ENCODE measurements around the gene KIAA1217.

Gene KIAA1217

GRCh38 chr10:24303522-24304310, 94.8 kb downstream of the KIAA1217 start:
- no peak overlapping the region for H3K4me3 ChIP-seq (ENCODE audit: low read length)
- no peak overlapping the region for H3K9ac ChIP-seq (ENCODE audit: low read length)
- DNase-seq (ENCODE audit: low read depth): no peak
- no peaks in the 10 kb centered on the region for H3K27me3 ChIP-seq (replicated peaks; ENCODE audit: control insufficient read depth, insufficient read depth, low read length)
- peaks cover 25% of the 10 kb centered on the region for H3K4me1 ChIP-seq (ENCODE audit: control insufficient read depth, insufficient read depth, low read length)
- H3K9me3 ChIP-seq (ENCODE audit: control insufficient read depth, low read length): no peaks in the 10 kb centered on the region
- H3K36me3 ChIP-seq (ENCODE audit: control insufficient read depth, insufficient read depth, low read length, severe bottlenecking): no peaks in the 10 kb centered on the region

- Histone ChIP-seq H3K4me3 (ENCODE audit: low read length) (peak overlapping the region; percentile 64), H3K27me3 (replicated peaks; ENCODE audit: control insufficient read depth, insufficient read depth, low read length) (no peaks in the 10 kb centered on the region), H3K9me3 (ENCODE audit: control insufficient read depth, low read length) (no peaks in the 10 kb centered on the region), H3K36me3 (ENCODE audit: control insufficient read depth, insufficient read depth, low read length, severe bottlenecking) (no peaks in the 10 kb centered on the region), H3K9ac (ENCODE audit: low read length) (no peak overlapping the region), H3K4me1 (ENCODE audit: control insufficient read depth, insufficient read depth, low read length) (peaks cover 25% of the 10 kb centered on the region)
- DNase-seq (ENCODE audit: low read depth): no peak
These were observed 96.9 kb downstream of the KIAA1217 start for GRCh38 chr10:24305551-24306506.

- Histone ChIP-seq H3K27me3 (replicated peaks; ENCODE audit: control insufficient read depth, insufficient read depth, low read length) (no peaks in the 10 kb centered on the region), H3K4me1 (ENCODE audit: control insufficient read depth, insufficient read depth, low read length) (peaks cover 25% of the 10 kb centered on the region), H3K9me3 (ENCODE audit: control insufficient read depth, low read length) (no peaks in the 10 kb centered on the region), H3K9ac (ENCODE audit: low read length) (peak overlapping the region; percentile 33), H3K4me3 (ENCODE audit: low read length) (peak overlapping the region; percentile 64), H3K36me3 (ENCODE audit: control insufficient read depth, insufficient read depth, low read length, severe bottlenecking) (no peaks in the 10 kb centered on the region)
- DNase-seq (ENCODE audit: low read depth): no peak
These were observed 97.6 kb downstream of the KIAA1217 start for GRCh38 chr10:24306507-24306875.

- Histone ChIP-seq H3K27me3 (replicated peaks; ENCODE audit: control insufficient read depth, insufficient read depth, low read length) (no peaks in the 10 kb centered on the region), H3K4me3 (ENCODE audit: low read length) (peak overlapping the region; percentile 64), H3K4me1 (ENCODE audit: control insufficient read depth, insufficient read depth, low read length) (peaks cover 25% of the 10 kb centered on the region), H3K9me3 (ENCODE audit: control insufficient read depth, low read length) (no peaks in the 10 kb centered on the region), H3K9ac (ENCODE audit: low read length) (peak overlapping the region; percentile 33), H3K36me3 (ENCODE audit: control insufficient read depth, insufficient read depth, low read length, severe bottlenecking) (no peaks in the 10 kb centered on the region)
- no peak for DNase-seq (ENCODE audit: low read depth)
These were observed 98.2 kb downstream of the KIAA1217 start for GRCh38 chr10:24307116-24307515.

- Histone ChIP-seq H3K9ac (ENCODE audit: low read length) (no peak overlapping the region), H3K9me3 (ENCODE audit: control insufficient read depth, low read length) (no peaks in the 10 kb centered on the region), H3K27me3 (replicated peaks; ENCODE audit: control insufficient read depth, insufficient read depth, low read length) (no peaks in the 10 kb centered on the region), H3K4me1 (ENCODE audit: control insufficient read depth, insufficient read depth, low read length) (peaks cover 25% of the 10 kb centered on the region), H3K36me3 (ENCODE audit: control insufficient read depth, insufficient read depth, low read length, severe bottlenecking) (no peaks in the 10 kb centered on the region), H3K4me3 (ENCODE audit: low read length) (no peak overlapping the region)
- DNase-seq (ENCODE audit: low read depth): no peak
These were observed 99.0 kb downstream of the KIAA1217 start for GRCh38 chr10:24307696-24308485.

GRCh38 chr10:24310104-24310503, 101.2 kb downstream of the KIAA1217 start:
- H3K36me3 ChIP-seq (ENCODE audit: control insufficient read depth, insufficient read depth, low read length, severe bottlenecking): peaks cover under 1% of the 10 kb centered on the region
- no peak overlapping the region for H3K9ac ChIP-seq (ENCODE audit: low read length)
- no peak overlapping the region for H3K4me3 ChIP-seq (ENCODE audit: low read length)
- no peaks in the 10 kb centered on the region for H3K9me3 ChIP-seq (ENCODE audit: control insufficient read depth, low read length)
- H3K27me3 ChIP-seq (replicated peaks; ENCODE audit: control insufficient read depth, insufficient read depth, low read length): no peaks in the 10 kb centered on the region
- H3K4me1 ChIP-seq (ENCODE audit: control insufficient read depth, insufficient read depth, low read length): peaks cover 25% of the 10 kb centered on the region
- no peak for DNase-seq (ENCODE audit: low read depth)

- Histone ChIP-seq H3K4me3 (ENCODE audit: low read length) (no peak overlapping the region), H3K9ac (ENCODE audit: low read length) (no peak overlapping the region), H3K27me3 (replicated peaks; ENCODE audit: control insufficient read depth, insufficient read depth, low read length) (no peaks in the 10 kb centered on the region), H3K9me3 (ENCODE audit: control insufficient read depth, low read length) (no peaks in the 10 kb centered on the region), H3K36me3 (ENCODE audit: control insufficient read depth, insufficient read depth, low read length, severe bottlenecking) (peaks cover 2% of the 10 kb centered on the region), H3K4me1 (ENCODE audit: control insufficient read depth, insufficient read depth, low read length) (peaks cover 9% of the 10 kb centered on the region)
- no peak for DNase-seq (ENCODE audit: low read depth)
These were observed 103.0 kb downstream of the KIAA1217 start for GRCh38 chr10:24311888-24312287.

GRCh38 chr10:24313283-24313682, 104.3 kb downstream of the KIAA1217 start:
- peaks cover 2% of the 10 kb centered on the region for H3K36me3 ChIP-seq (ENCODE audit: control insufficient read depth, insufficient read depth, low read length, severe bottlenecking)
- no peaks in the 10 kb centered on the region for H3K4me1 ChIP-seq (ENCODE audit: control insufficient read depth, insufficient read depth, low read length)
- no peaks in the 10 kb centered on the region for H3K27me3 ChIP-seq (replicated peaks; ENCODE audit: control insufficient read depth, insufficient read depth, low read length)
- H3K9me3 ChIP-seq (ENCODE audit: control insufficient read depth, low read length): no peaks in the 10 kb centered on the region
- H3K4me3 ChIP-seq (ENCODE audit: low read length): no peak overlapping the region
- no peak overlapping the region for H3K9ac ChIP-seq (ENCODE audit: low read length)
- no peak for DNase-seq (ENCODE audit: low read depth)

GRCh38 chr10:24315211-24315610, 106.3 kb downstream of the KIAA1217 start:
- H3K36me3 ChIP-seq (ENCODE audit: control insufficient read depth, insufficient read depth, low read length, severe bottlenecking): peaks cover 2% of the 10 kb centered on the region
- no peak overlapping the region for H3K9ac ChIP-seq (ENCODE audit: low read length)
- no peaks in the 10 kb centered on the region for H3K4me1 ChIP-seq (ENCODE audit: control insufficient read depth, insufficient read depth, low read length)
- no peak for DNase-seq (ENCODE audit: low read depth)
- H3K27me3 ChIP-seq (replicated peaks; ENCODE audit: control insufficient read depth, insufficient read depth, low read length): no peaks in the 10 kb centered on the region
- H3K9me3 ChIP-seq (ENCODE audit: control insufficient read depth, low read length): no peaks in the 10 kb centered on the region
- no peak overlapping the region for H3K4me3 ChIP-seq (ENCODE audit: low read length)

DNA sequence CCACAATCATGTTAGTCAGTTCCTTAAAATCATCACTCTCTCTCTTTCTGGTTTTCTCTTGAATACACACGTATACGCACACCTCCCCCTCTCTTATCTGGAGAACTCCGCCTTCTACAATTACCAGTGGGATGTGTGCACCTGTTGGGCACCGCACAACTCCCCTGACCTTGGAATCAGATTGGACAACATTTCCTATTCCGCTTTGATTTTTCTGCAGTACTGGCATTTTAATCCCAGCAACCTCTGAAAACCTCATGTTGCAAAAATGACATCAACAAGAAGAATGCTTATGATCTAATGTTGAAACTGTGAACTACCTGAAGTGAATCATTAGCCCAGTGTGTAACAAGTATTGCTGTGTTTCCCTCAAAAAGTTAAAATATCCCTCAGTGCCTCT, 109.6 kb downstream of the KIAA1217 start:
- DNase-seq (ENCODE audit: low read depth): no peak
- no peak overlapping the region for H3K4me3 ChIP-seq (ENCODE audit: low read length)
- H3K9me3 ChIP-seq (ENCODE audit: control insufficient read depth, low read length): no peaks in the 10 kb centered on the region

GRCh38 chr10:24320373-24320772, 111.4 kb downstream of the KIAA1217 start:
- DNase-seq (ENCODE audit: low read depth): no peak
- H3K9ac ChIP-seq (ENCODE audit: low read length): no peak overlapping the region

More for the DNA sequence above, 109.6 kb downstream of the KIAA1217 start:
- Histone ChIP-seq H3K36me3 (ENCODE audit: control insufficient read depth, insufficient read depth, low read length, severe bottlenecking) (peaks cover 2% of the 10 kb centered on the region), H3K9ac (ENCODE audit: low read length) (no peak overlapping the region), H3K4me1 (ENCODE audit: control insufficient read depth, insufficient read depth, low read length) (no peaks in the 10 kb centered on the region), H3K27me3 (replicated peaks; ENCODE audit: control insufficient read depth, insufficient read depth, low read length) (no peaks in the 10 kb centered on the region)

More at GRCh38 chr10:24320373-24320772, 111.4 kb downstream of the KIAA1217 start:
- H3K27me3 ChIP-seq (replicated peaks; ENCODE audit: control insufficient read depth, insufficient read depth, low read length): no peaks in the 10 kb centered on the region
- no peak overlapping the region for H3K4me3 ChIP-seq (ENCODE audit: low read length)
- no peaks in the 10 kb centered on the region for H3K36me3 ChIP-seq (ENCODE audit: control insufficient read depth, insufficient read depth, low read length, severe bottlenecking)
- peaks cover 4% of the 10 kb centered on the region for H3K4me1 ChIP-seq (ENCODE audit: control insufficient read depth, insufficient read depth, low read length)
- H3K9me3 ChIP-seq (ENCODE audit: control insufficient read depth, low read length): no peaks in the 10 kb centered on the region
